Neuron (in vitro differentiated cells): ENCODE results near the gene MGAT3.
A peak's percentile ranks its signal among the peaks of the same experiment; 100 is the strongest.

Experiments used
- H2AFZ ChIP-seq: one replicate; pipeline ENCODE4 v1.6.1; 2013; ENCODE audit warnings: low read depth, mild to moderate bottlenecking, inconsistent platforms, low read length, moderate library complexity
- H3K27me3 ChIP-seq: one replicate; pipeline ENCODE4 v1.6.1; 2013; ENCODE audit warnings: low read length; ENCODE audit not compliant: insufficient read depth
- H3K36me3 ChIP-seq: one replicate; pipeline ENCODE4 v1.6.1; 2013; ENCODE audit warnings: low read length; ENCODE audit not compliant: insufficient read depth
- H3K4me1 ChIP-seq: one replicate; pipeline ENCODE4 v1.6.1; 2013; ENCODE audit warnings: low read length; ENCODE audit not compliant: insufficient read depth
- H3K4me3 ChIP-seq: 2 replicates; pipeline ENCODE4 v1.5.1; 2013; ENCODE audit warnings: mild to moderate bottlenecking, low read length, moderate library complexity
- H3K9me3 ChIP-seq: one replicate; pipeline ENCODE4 v1.6.1; 2013; ENCODE audit warnings: low read length

Gene MGAT3

DNA sequence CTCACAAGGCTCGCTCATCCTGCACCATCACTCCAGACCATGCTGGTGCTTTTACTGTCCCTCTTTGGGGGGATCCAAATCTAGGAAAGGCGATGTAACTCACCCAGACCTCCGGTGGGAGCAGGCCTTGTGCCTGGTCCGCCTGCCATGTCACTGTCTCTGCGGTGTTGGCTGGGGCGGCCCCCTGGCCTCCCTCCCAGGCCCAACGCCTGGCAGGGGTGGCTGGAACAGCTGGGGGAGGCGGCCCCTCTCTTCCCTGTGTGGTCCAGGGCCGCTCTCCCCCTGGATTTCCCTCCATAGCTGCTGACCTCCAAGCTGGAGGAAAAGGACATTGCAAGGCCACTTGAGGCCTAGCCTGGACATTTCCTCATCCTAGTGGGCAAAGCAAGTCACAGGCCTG, 11.1 kb upstream of the MGAT3 start:
- Histone ChIP-seq H3K4me3 (no peak overlapping the region), H3K4me1 (peaks cover 11% of the 10 kb centered on the region), H3K36me3 (no peaks in the 10 kb centered on the region), H2AFZ (no peak overlapping the region), H3K27me3 (peaks cover 3% of the 10 kb centered on the region), H3K9me3 (no peaks in the 10 kb centered on the region)

DNA sequence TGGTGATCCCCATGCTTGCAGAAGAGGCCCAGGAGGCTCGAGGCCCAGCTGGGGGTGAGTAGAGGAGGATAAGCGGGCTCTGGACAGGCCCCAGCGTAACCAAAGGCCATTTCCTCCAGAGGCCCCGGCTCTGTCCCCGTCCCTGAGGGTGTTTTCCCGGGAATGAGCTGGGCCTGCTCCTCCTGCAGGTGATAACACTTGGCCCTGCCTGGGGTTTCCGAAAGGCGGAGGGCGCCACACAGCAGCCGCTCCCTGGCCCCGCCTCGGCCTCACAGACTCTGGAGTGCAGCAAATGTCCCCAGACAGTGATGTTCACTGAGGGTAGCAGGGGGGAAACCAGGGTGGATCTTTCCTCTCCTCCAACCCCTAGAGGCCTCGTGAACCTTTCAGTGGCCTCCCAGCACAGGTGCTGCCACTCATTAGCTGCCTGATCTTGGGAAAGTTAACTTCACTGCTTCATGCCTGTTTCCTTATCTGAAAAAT, 10.5 kb upstream of the MGAT3 start:
- Histone ChIP-seq H3K27me3 (peaks cover 5% of the 10 kb centered on the region), H3K9me3 (no peaks in the 10 kb centered on the region), H3K4me1 (peaks cover 11% of the 10 kb centered on the region), H3K36me3 (no peaks in the 10 kb centered on the region), H3K4me3 (no peak overlapping the region), H2AFZ (no peak overlapping the region)

DNA sequence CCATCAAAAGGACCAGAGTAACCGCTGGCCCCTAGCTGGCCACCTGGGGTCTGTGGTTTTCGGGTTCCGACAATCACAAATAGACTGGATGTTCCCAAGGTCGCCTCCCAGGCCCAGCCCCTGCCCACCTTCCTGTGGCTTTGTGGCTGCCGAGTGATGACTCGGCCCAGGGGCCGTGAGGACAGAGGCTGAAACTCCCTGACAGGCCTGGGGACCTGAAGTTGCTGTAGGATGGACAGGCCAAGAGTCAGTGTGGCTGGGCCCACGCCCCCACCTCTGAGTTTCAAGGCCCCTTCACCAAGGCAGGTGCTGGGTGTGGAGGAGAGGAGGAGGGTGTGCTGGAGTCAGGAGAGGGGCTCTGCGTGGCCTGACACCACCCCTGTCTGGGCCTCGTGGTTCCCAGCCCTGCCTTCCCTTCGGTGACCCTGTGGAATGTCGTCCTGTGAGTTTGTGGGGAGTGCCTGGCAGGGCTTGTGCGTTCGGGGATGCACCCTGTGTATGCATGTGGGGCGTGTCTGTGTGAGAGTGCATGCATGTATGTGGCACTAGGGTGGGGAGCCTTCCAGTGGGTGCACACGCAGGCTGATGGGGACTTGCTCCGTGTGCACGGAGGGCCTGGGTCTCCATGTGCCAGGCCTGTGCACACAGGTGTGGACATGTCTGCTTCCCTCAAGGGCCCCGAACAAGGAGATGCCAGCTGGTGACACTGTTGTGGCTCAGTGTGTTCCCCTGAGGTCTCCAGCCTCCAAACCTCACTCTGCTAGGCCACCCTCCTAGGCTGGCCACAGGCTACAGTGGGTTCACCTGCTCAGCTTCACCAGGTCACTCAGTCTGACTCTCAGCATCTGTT, 8.4 kb upstream of the MGAT3 start:
- no peak overlapping the region for H2AFZ ChIP-seq
- H3K9me3 ChIP-seq: no peaks in the 10 kb centered on the region
- no peak overlapping the region for H3K4me3 ChIP-seq
- H3K4me1 ChIP-seq: peaks cover 18% of the 10 kb centered on the region
- no peaks in the 10 kb centered on the region for H3K36me3 ChIP-seq
- H3K27me3 ChIP-seq: peaks cover 5% of the 10 kb centered on the region

DNA sequence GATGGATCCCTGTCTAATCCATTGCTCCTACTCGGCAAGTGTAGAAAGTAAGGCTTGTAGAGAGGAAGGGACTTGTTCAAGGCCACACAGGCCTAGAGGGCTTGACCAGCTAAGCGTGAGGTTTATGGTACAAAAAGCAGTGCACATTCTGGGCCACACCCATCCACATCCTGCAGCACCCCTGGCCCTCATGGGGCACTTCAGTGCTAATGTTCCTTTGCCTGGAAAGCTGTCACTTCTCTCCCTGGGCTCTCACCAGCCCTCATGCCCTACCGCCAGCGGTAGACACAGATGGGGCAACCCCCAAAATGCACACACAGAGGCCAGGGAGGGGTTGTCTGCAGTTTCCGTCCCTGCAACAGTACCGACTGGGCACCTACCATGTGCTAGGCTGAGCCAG, 7.1 kb upstream of the MGAT3 start:
- no peaks in the 10 kb centered on the region for H3K9me3 ChIP-seq
- H3K4me1 ChIP-seq: peaks cover 24% of the 10 kb centered on the region
- no peak overlapping the region for H3K4me3 ChIP-seq
- H3K27me3 ChIP-seq: peaks cover 5% of the 10 kb centered on the region
- H3K36me3 ChIP-seq: no peaks in the 10 kb centered on the region
- H2AFZ ChIP-seq: no peak overlapping the region

DNA sequence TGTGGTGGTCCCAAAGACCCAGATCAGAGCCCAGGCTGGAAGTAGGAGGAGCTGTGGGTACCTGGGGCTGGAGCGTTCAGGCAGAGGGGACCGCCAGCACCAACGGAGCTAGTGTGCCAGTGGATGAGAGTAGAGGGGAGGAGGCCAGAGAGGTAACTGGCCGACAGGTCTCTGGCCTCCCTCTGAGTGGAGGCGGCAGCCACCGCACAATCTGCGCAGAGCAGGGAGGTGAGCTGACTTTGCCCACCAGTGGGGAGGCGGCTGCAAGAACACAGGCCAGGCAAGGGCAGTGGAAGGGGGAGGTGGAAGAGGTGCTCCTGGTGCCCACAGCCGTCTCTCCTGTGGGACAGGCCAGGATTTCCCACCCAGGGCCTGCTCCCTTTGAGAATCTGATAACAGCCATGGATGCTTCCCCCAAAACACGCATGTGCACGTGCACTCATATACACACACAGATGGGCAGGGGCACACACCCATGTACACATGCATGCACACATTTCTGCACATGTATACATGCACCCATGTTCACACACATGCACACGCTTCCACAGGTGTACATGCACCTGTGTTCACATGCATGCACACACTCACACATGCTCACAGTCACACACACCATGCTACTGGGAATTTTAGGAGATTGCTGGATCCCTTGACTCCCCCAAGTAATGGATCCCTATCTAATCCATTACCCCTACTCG, 6.4 kb upstream of the MGAT3 start:
- peaks cover 5% of the 10 kb centered on the region for H3K27me3 ChIP-seq
- H3K9me3 ChIP-seq: no peaks in the 10 kb centered on the region
- H2AFZ ChIP-seq: no peak overlapping the region
- H3K4me3 ChIP-seq: no peak overlapping the region
- peaks cover 29% of the 10 kb centered on the region for H3K4me1 ChIP-seq
- no peaks in the 10 kb centered on the region for H3K36me3 ChIP-seq

DNA sequence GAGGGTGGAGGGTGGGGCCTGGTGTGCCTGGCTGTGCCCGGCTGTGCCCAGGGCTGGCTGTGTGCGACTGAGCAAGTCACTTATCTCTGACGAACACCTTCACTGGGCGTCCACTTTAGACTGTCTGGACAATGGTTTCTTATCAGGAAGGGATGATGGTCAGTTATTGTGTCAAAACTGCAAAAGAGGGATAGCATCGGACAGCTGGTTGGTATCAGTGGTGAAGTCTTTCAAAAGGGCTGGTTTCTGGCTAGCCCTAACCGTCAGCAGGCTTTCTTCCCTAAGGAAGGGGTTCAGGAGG, 4.1 kb upstream of the MGAT3 start:
- Histone ChIP-seq H3K4me1 (peaks cover 28% of the 10 kb centered on the region), H3K4me3 (no peak overlapping the region), H3K9me3 (no peaks in the 10 kb centered on the region), H3K36me3 (no peaks in the 10 kb centered on the region), H3K27me3 (peaks cover 5% of the 10 kb centered on the region), H2AFZ (no peak overlapping the region)

DNA sequence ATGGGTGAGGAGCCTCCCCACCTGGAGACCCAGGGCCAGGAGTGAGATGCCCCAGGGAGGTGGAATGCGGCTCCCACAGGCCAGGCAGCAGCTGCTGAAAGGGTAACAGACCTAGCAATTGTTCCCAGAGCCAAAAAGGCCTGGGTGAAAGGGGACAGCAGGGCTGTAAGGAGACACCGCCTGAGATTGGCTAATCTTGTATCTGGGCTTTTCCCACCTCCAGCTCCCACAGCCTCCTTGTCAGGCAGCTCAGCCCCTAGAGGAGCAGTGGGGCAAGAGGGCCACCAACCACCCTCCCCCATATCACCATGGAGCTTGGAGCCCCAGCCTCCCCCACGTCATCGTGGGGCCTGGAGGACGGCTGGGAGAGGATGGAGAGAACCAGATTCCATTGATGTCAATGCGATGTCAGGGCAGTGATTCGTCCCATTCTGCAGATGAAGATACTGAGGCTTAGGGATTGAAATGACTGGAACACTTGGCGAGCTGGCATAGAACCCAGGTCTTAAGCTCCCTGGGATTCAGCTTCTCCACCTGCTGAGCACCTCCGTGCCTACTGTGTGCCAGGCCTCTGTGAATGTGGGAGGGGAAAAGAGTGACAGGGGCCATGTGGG, 2.9 kb upstream of the MGAT3 start:
- peaks cover 5% of the 10 kb centered on the region for H3K27me3 ChIP-seq
- no peaks in the 10 kb centered on the region for H3K9me3 ChIP-seq
- H3K4me1 ChIP-seq: peaks cover 29% of the 10 kb centered on the region
- H3K4me3 ChIP-seq: no peak overlapping the region
- H2AFZ ChIP-seq: no peak overlapping the region
- no peaks in the 10 kb centered on the region for H3K36me3 ChIP-seq

DNA sequence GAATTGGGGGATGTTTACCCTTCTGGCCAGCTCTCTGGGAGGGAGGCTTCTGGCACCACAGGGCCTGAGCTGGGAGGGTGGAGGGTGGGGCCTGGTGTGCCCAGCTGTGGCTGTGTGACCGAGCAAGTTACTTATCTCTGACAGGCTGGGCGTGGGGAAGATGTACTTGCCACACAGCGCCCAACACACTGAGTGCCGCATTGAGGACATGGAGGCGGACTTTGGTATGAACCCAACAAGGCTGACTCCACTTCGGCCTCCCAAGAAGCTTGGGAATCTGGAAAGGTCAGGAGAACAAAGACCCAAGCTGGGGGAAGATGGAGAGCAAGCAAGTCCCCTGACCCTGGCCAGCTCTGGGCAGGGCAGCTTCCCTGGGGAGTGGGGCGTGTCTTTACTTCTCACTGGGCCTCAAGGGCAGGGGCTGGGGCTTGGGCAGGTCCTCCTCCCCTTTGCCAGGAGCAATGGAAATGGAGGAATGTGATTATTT, 2.4 kb upstream of the MGAT3 start:
- no peaks in the 10 kb centered on the region for H3K36me3 ChIP-seq
- H3K9me3 ChIP-seq: no peaks in the 10 kb centered on the region
- H3K27me3 ChIP-seq: peaks cover 5% of the 10 kb centered on the region
- peaks cover 29% of the 10 kb centered on the region for H3K4me1 ChIP-seq
- no peak overlapping the region for H3K4me3 ChIP-seq
- H2AFZ ChIP-seq: no peak overlapping the region

DNA sequence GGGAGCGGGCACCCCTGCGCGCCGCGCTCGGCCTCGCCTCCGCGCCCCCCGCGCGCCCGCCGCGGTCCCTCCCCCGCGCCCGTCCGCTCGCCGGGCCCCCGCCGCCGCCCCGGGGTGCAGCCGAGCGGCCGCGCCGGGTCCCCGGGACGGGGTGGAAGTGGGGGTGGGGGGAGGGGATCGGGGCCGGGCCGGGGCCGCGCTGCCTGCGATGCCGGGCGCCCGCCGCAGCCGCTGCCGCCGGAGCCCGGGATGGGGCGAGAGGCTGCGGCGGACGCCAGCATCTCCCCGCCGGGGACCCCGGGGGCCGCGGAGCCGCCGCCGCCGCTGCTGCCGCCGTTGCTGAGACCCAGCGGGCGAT, 365 bp downstream of the MGAT3 start:
- Histone ChIP-seq H3K4me3 (peak overlapping the region; percentile 64), H3K4me1 (peaks cover 29% of the 10 kb centered on the region), H3K9me3 (no peaks in the 10 kb centered on the region), H3K27me3 (no peaks in the 10 kb centered on the region), H2AFZ (no peak overlapping the region), H3K36me3 (no peaks in the 10 kb centered on the region)

DNA sequence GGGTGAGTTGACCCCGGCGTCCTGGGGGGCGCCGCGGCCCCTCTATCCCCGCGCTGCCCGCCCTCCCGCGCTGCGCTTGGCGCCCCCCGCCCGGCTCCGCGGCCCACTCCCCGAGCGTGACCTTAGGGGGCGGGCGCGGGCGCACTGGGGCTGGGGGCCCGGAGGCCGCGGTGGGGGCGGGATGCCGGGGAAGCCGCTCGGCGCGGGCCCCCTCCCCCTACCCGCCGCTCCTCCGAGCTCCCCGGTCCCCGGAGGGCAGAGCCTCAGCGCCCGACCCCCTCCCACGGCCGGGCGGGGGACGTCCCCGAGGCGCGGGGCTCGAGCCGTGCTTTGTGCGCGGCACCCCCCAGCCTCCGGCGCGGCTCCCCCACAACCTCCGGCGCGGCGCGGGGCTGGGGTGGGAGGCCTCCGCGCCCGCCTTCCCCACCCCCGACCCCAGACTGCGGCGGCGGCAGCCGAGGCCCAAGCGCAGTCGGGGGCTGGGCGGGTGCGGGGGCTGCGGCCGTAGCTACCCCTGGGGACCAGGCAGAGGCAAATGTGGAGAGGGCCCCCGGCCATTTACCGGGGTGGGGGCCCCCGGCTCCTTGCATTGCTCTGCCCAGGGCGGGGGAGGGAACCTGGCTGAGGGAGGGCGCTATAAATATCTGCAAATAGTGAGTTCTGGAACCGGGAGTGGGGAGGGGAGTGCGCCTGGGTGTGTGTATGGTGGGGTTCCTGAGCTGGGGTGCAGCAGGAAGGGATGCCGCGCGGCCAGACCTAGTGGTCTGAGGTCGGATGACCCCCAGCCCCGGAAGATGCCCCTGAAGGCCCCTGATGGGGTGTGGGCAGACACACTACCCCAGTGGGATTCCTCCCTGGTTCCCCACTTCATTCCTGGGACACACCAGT, 988 bp downstream of the MGAT3 start:
- Histone ChIP-seq H3K4me3 (peak overlapping the region; percentile 64), H3K36me3 (no peaks in the 10 kb centered on the region)

DNA sequence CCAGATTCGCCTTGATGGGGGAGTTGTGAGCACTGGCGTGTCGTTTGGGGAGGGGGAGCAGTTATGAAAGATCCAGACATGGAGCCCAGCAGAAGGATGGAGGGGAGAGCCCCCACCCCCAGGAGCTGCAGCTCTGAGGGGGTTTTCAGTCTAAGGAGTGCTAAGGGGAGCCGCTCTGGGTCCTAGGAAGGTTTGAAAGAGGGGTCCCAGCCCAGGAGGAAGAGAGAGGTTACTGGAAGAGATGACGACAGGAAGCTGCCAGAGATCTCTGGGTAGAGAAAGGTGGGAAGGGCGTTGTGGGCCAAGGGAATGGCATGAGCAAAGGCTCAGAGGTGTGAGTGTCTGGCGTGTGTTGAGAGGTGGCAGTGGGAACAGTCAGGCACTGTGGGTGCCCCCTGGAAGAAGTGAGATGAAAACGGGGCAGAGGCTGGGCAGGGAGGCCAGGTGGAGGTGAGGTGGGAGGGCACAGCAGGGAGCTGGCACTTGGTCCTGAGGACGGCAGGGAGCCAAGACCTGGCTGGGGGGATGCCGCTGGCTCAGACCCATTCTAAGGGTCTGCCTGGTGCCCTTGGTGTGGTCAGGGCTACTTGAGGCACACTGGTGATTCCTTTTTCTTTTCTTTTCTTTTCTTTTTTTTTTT, 1.8 kb downstream of the MGAT3 start:
- H3K4me3 ChIP-seq: peak overlapping the region; percentile 64
- H3K27me3 ChIP-seq: no peaks in the 10 kb centered on the region
- no peaks in the 10 kb centered on the region for H3K9me3 ChIP-seq
- H2AFZ ChIP-seq: no peak overlapping the region
- H3K36me3 ChIP-seq: no peaks in the 10 kb centered on the region
- peaks cover 32% of the 10 kb centered on the region for H3K4me1 ChIP-seq

More for the DNA sequence above, 988 bp downstream of the MGAT3 start:
- Histone ChIP-seq H3K9me3 (no peaks in the 10 kb centered on the region), H3K27me3 (no peaks in the 10 kb centered on the region), H3K4me1 (peaks cover 31% of the 10 kb centered on the region), H2AFZ (peak overlapping the region; percentile 65)

DNA sequence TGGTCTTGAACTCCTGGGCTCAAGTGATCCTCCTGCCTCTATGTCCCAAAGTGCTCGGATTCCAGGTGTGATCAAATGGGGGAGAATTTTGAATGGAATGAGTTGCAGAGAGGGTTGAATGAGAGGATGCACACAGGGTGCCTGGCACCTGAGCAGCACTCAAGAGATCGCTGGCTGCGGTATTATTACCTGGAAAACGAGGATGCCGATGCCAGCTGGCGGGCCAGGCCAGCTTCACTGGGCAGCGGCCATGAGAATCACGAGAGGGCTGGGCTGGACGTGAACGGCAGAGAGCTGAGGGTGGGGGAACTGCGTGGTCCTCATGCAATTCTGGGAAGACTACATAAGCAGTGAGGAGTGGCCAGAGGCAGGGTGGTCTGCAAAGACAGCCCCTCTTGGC, 2.9 kb downstream of the MGAT3 start:
- Histone ChIP-seq H3K36me3 (no peaks in the 10 kb centered on the region), H3K4me1 (peaks cover 25% of the 10 kb centered on the region), H3K27me3 (no peaks in the 10 kb centered on the region), H2AFZ (no peak overlapping the region), H3K9me3 (no peaks in the 10 kb centered on the region), H3K4me3 (no peak overlapping the region)
